Gastroesophageal sphincter (tissue), 3 donors: Measurements from ENCODE around the gene C14orf93.

Experiments
- CTCF ChIP-seq, 4 experiments: fragments of 200-600 bp in 2 of 4; fragments of 450-650 bp in 2 of 4; sonication (generic) in 1 of 4; IDR thresholded peaks; one replicate each; pipeline ENCODE4 v1.5.1; 2017 to 2019; ENCODE audit warnings: antibody characterized with exemption in 4 of 4, mild to moderate bottlenecking in 2 of 4, moderate library complexity in 2 of 4
- EP300 ChIP-seq: sonication (generic); formaldehyde crosslinking; IDR thresholded peaks from one replicate; pipeline ENCODE4 v1.6.1; 2017; ENCODE audit warnings: antibody characterized with exemption, mild to moderate bottlenecking
- POLR2A ChIP-seq, 2 donors: fragments of 450-650 bp; IDR thresholded peaks; one replicate each; pipeline ENCODE4 v1.6.1; 2017; ENCODE audit warnings: antibody characterized with exemption in 2 of 2, mild to moderate bottlenecking in 2 of 2, moderate library complexity in 1 of 2
- POLR2AphosphoS5 ChIP-seq: sonication (generic); formaldehyde crosslinking; IDR thresholded peaks from one replicate; pipeline ENCODE4 v1.6.1; 2017; ENCODE audit warnings: antibody characterized with exemption

- no peak for TF ChIP-seq CTCF (IDR thresholded peaks at IDR 0.05)
- TF ChIP-seq POLR2AphosphoS5, result no peak
- TF ChIP-seq POLR2A (IDR thresholded peaks at IDR 0.05), result no peak
- no peak for TF ChIP-seq EP300
These were observed 13.8 kb upstream of the C14orf93 start for GRCh38 chr14:23023795-23024152.
